GM18499 (cell line): ENCODE results near the gene ATP5PD.
"Not testable (repeated sequence)": the region's sequence is repeated elsewhere in the genome, so short reads cannot be mapped to it uniquely, and the experiment has no call there.

Experiments used
- ATAC-seq: cut with Tn5 transposase; IDR thresholded peaks from one replicate; pipeline ENCODE4 v1.9.1; 2021; ENCODE audit warnings: moderate number of reproducible peaks; ENCODE audit not compliant: insufficient read depth, unreplicated experiment

ATP5PD gene

DNA sequence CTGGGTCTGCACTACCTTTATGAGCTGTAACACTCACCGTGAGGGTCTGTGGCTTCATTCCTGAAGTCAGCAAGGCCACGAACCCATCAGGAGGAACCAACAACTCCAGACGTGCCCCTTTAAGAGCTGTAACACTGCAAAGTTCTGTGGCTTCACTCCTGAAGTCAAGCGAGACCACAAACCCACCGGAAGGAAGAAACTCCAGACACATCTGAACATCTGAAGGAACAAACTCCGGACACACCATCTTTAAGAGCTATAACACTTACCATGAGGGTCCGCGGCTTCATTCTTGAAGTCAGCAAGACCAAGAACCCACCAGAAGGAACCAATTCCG is 21.4 kb downstream of the ATP5PD start:
- ATAC-seq, result not testable (repeated sequence)

DNA sequence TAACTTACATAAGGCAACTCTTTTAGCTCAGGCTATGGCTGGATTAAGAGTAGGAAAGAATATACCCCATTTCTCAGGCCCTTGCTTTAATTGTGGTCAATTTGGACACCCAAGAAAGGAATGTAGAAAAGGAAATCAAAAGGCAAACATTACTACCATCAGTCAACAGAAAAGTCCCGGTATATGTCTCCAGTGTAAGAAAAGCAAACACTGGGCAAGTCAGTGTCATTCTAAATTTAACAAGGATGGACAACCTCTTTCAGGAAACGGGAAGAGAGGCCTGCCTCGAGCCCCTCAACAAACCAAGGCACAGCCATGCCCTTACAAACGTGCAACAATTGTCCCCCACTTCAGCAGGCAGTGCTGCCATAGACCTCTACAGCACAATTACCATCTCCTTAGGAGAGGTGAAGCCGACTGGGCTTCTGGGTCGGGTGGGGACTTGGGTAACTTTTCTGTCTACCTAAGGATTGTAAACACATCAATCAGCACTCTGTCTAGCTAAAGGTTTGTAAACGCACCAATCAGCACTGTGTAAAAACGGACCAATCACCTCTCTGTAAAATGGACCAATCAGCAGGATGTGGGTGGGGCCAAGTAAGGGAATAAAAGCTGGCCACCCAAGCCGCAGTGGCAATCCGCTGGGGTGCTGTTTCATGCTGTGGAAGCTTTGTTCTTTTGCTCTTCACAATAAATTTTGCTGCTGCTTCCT is 21.9 kb downstream of the ATP5PD start:
- ATAC-seq, result no peak

GRCh38 chr17:75020331-75021110 is 26.2 kb downstream of the ATP5PD start:
- no peak for ATAC-seq

- no peak for ATAC-seq
Observed at GRCh38 chr17:75019710-75020109, 27.1 kb downstream of the ATP5PD start.

GRCh38 chr17:75019146-75019545 is 27.6 kb downstream of the ATP5PD start:
- ATAC-seq, result no peak

GRCh38 chr17:75013092-75013559 is 33.6 kb downstream of the ATP5PD start:
- no peak for ATAC-seq

- no peak for ATAC-seq
Observed at GRCh38 chr17:75012346-75013091, 34.2 kb downstream of the ATP5PD start, which contains the start of gene MRPL58. MRPL58 (plus strand) TSS chr17:75012670; CDS start chr17:75012687, 17 bp downstream.

DNA sequence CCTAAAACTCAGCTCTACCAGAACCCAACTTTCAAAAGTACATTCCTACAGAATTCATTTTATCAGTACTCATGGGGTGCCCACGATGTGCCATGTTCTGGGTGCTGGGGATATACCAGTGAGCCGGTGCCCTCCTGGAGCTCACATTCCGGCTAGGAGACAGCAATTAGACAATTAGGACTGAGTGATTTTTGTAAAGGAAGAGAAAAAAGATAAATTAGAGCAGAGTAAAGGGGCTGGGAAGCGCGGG is 34.7 kb downstream of the ATP5PD start:
- no peak for ATAC-seq

GRCh38 chr17:75011401-75012095 is 35.2 kb downstream of the ATP5PD start:
- no peak for ATAC-seq

DNA sequence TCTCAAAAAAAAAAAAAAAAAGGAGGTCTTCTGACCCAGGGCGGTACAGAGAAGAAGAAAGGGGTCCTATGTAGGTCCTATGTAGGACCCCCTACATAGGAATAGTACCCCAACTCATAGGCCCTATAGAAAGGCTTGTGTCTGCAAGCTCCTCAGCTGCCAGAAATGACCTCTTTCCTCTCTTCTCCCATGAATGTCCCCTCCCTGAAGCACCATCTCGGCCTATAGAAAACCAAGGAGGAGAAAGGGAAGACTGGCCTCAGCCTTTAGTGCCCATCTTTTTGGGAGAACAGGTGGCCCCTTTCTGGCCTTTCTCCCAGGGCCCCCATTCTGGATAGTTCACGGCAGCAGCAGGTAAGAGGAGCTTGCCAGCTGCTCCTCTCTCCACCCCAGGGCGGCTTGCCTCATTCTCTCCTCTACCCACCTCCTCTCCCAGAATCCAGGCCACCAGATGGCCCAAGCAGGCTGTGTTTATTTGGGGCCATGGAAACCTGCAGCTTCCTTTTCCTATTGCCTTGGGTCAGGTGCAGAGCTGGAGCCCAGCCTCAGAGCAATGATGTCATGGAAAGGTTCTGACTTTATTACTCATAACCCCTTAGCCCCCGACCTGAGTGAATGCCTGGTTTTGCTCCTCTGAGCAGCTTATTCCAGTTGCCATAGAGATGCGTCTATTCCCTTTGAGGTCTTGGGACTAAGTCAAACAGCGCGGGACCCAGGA is 35.9 kb downstream of the ATP5PD start:
- no peak for ATAC-seq

DNA sequence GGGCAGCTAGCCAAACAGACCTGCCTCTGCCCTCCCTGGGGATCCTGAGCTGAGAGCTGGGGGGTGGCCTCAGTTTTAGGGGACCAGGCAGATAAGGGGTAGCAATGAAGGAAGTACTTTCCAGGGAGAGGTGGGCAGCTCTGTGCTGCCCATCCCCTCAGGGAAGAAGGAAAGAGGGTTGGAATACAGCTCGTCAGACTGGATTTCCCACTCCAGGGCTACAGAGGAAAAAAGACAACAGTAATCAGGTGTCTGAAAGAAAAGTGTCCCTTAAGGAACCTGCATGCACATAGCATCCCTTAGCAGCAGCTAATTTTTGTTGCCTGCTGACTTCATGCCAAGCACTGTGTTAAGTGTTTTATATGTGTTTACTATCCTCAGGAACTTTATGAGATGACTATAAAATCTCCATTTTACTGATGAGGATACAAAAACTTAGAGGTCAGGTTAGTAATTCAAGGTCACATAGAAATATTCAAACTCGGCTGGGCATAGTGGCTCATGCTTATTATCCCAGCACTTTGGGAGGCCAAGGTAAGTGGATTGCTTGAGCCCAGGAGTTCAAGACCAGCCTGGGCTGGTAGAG is 37.5 kb downstream of the ATP5PD start:
- ATAC-seq, result no peak

GRCh38 chr17:75008373-75008772 is 38.4 kb downstream of the ATP5PD start:
- no peak for ATAC-seq

GRCh38 chr17:75006653-75007052 is 40.1 kb downstream of the ATP5PD start:
- ATAC-seq, result no peak

GRCh38 chr17:75006084-75006483 is 40.7 kb downstream of the ATP5PD start:
- ATAC-seq, result not testable (repeated sequence)

GRCh38 chr17:75005291-75005690 is 41.5 kb downstream of the ATP5PD start:
- ATAC-seq, result no peak

DNA sequence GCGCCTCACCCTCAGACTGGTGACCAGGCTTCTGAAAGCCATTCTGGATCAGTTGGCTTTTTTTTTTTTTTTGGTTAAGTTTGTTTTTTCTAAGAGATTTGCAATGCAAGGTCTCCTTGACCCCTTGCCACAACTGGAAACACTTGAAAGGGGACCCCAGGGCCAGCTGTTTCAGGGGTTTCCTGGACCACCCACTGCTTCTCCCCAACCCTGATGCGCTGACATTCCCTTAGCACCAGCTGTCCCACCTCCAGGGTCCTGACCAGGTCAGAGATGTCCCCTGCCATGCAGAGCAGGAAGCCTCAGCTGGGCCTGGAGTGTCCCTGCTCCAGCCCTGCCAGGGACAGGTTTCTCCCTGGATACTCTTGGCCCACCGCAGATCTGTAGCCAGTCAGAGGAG is 42.4 kb downstream of the ATP5PD start:
- no peak for ATAC-seq

- no peak for ATAC-seq
Observed at GRCh38 chr17:75003957-75004355, 42.8 kb downstream of the ATP5PD start.

GRCh38 chr17:75003070-75003956 is 43.5 kb downstream of the ATP5PD start:
- ATAC-seq, result no peak
